ENCODE data around the gene CCDC194. TPM values are rescaled to one million over a fixed set of nuclear protein-coding genes. Genes with fewer than 3 reads are reported as not detected.

The CCDC194 gene, protein sequence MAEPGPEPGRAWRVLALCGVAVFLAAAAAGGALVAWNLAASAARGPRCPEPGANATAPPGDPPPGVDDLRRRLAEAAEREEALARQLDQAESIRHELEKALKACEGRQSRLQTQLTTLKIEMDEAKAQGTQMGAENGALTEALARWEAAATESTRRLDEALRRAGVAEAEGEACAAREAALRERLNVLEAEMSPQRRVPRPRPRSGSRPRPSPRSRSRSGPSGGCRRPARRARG
- not detected for total RNA-seq

DNA sequence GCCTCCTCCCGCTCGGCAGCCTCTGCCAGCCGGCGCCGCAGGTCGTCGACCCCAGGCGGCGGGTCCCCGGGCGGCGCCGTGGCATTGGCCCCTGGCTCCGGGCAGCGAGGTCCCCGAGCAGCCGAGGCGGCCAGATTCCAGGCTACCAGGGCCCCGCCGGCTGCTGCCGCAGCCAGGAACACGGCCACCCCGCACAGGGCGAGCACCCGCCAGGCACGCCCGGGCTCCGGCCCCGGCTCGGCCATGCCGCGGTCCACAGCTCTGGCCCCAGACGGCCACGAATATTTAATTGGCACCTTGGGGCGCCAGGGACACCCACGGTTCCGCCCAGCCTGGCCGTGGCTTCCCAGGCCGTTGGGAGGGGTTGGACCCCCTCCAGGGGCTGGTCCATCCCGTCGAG lies at the start of gene CCDC194:
Gene CCDC194, minus strand, starts transcription at position 283 of the 400 bp plus-strand sequence. Its CDS starts 38 bp downstream, at position 245.

DNA sequence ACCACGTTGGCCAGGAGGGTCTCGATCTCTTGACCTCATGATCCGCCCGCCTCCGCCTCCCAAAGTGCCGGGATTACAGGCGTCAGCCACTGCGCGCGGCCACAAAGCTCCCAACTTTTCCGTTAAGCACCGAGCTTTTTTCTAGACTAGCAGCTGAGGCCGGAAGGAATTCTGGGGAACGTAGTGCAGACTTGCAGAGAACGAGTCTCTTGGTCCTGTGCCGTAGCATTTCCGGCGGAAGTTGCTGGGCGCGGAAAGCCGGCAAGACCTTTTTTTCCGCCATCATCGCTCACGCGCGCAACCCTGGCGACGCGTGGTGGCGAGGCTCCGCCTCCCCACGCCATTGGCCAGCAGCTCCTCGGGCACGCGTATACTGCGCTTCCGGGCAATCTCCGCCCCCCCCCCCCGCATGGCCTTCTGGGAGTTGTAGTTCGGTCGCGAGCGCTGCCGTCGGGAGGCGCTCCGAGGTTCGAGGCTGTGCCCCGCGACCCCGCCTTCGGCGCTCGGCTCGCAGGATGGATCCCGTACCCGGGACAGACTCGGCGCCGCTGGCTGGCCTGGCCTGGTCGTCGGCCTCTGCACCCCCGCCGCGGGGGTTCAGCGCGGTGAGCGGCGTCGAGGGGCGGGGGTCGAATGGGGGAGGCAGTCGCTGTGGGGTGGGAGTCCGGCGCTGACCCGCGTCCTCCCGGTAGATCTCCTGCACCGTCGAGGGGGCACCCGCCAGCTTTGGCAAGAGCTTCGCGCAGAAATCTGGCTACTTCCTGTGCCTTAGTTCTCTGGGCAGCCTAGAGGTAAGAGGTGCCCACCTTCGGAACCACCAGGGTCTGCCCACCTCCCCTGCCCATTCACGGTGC lies 25.9 kb upstream of the CCDC194 start, which contains the start of gene MVB12A:
Gene MVB12A, plus strand, starts transcription at position 427 of the 854 bp plus-strand sequence. Its CDS starts 89 bp downstream, at position 516.

DNA sequence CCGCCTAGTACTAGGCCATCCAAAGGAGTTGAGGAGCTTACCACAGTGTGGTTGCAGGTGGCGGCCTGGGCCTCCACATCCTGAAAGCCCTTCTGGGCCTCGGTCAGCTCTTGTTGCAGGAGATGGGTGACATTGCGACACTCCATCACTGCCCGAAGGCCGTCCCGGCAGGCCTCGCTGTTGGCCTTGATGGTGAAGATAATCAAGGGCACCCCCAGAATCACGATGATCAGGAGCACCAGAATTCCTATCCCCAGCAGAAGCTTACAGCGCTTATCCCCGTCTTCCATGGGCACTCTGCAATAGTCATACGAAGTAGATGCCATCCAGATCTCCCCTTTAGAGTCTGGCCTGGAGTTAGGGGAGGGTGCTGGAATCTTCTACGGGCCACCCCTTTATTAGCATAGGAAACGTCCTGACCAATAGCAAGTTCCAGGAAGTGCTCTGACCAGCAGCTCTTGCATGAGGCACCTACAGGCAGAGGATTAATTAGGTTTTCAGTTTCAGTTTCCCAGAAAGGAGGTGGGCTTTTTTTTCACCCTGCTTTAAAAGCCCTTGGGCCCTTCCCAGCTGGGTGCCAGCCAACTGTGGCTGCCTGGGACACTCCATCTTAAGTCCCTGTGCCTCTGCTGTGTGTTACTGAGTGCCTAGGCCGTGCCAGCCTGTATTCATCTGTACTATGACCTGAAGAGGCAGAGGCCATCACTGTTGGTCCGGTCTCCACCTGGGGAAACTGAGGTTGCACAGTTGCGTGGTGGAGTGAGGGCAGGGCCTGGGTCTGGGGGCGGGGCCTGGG lies 11.5 kb upstream of the CCDC194 start, which contains the start of gene BST2:
Gene BST2, minus strand, starts transcription at position 381 of the 796 bp plus-strand sequence. Its CDS starts 55 bp downstream, at position 326.

DNA sequence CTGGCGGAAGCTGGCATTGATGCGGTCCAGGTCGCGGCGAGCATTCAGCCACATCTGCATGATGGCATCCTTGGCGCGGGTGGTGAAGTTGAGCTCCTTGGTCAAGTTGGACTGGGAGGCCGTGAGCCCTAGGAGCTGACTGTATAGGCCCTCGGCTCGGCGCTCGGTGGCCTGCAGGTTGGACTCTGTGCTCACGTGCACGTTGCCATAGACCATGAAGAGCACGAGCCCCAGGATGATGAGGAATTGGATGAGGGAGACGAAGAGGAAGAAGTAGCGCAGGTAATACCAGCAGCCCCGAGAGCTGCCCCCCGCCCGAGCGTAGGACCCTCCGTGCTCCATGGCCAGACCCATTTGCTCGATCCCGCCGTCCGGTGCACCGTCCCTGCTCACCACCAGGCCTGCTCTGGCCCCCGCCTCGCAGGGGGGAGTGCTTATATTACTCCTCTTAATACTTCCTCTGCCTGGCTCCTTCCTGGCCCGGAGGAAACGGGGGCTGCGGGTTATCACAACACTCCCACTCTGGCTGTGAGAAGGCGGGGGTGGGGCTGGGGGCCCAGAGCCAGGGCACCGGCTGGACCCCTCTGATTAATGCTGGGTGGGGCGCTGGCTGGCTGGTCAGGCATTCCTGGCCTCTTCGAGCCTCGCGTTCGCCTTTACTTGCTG lies 16.9 kb downstream of the CCDC194 start, which contains the start of gene PLVAP:
Gene PLVAP, minus strand, starts transcription at position 408 of the 666 bp plus-strand sequence. Its CDS starts 54 bp downstream, at position 354.

Other genes with a start within 250 kb of the CCDC194 start
- 19.1 TPM for gene USE1, start 178.8 kb downstream of the CCDC194 start, total RNA-seq
- 5.1 TPM for gene OCEL1, start 168.0 kb downstream of the CCDC194 start, total RNA-seq
- gene NR2F6, start 148.3 kb downstream of the CCDC194 start, total RNA-seq, result 13.6 TPM
- 1.8 TPM for gene USHBP1, start 129.5 kb downstream of the CCDC194 start, total RNA-seq
- gene BABAM1, start 126.8 kb downstream of the CCDC194 start, total RNA-seq, result 65.3 TPM
- gene ANKLE1, start 112.3 kb downstream of the CCDC194 start, total RNA-seq, result 0.92 TPM
- 23.8 TPM for gene ABHD8, start 90.8 kb downstream of the CCDC194 start, total RNA-seq
- gene MRPL34, start 88.3 kb downstream of the CCDC194 start, total RNA-seq, result 16.8 TPM
- gene DDA1, start 84.6 kb downstream of the CCDC194 start, total RNA-seq, result 10.8 TPM
- gene ANO8, start 59.3 kb downstream of the CCDC194 start, total RNA-seq, result 24.9 TPM
- gene GTPBP3, start 56.6 kb downstream of the CCDC194 start, total RNA-seq, result 15.0 TPM
- gene PLVAP, start 16.9 kb downstream of the CCDC194 start, total RNA-seq, result 1.2 TPM
- 3.2 TPM for gene BST2, start 11.4 kb upstream of the CCDC194 start, total RNA-seq
- 20.8 TPM for gene MVB12A, start 25.9 kb upstream of the CCDC194 start, total RNA-seq
- gene TMEM221, start 54.5 kb upstream of the CCDC194 start, total RNA-seq, result 1.8 TPM
- not detected for gene NXNL1, start 66.7 kb upstream of the CCDC194 start, total RNA-seq
- gene SLC27A1, start 76.3 kb upstream of the CCDC194 start, total RNA-seq, result 13.6 TPM
- 33.7 TPM for gene PGLS, start 117.5 kb upstream of the CCDC194 start, total RNA-seq
- 22.8 TPM for gene COLGALT1, start 161.5 kb upstream of the CCDC194 start, total RNA-seq

Measured in diencephalon (tissue), 1 donor.